H1 (cell line): ENCODE measurements around the gene CDH12. TPM values are rescaled to one million over a fixed set of nuclear protein-coding genes. Genes with fewer than 3 reads are reported as not detected.

ENCODE experiments used
- CTCF ChIA-PET: fragments of 300-600 bp; sonication (Branson Sonifier 250); formaldehyde crosslinking; loops from one replicate; lab custom pipeline; 2021; ENCODE audit not compliant: partially characterized antibody; lab: Charles Lee
- POLR2A ChIA-PET: fragments of 300-600 bp; sonication (Branson Sonifier 250); formaldehyde crosslinking; loops from one replicate; lab custom pipeline; 2021; ENCODE audit warnings: inconsistent platforms; ENCODE audit not compliant: partially characterized antibody; lab: Charles Lee
- DNase-seq, 2 experiments: peaks; one replicate each; pipeline versions ENCODE4 v3.0.0 to v3.0.0-alpha.2; 2010 to 2022; ENCODE audit warnings: low spot score in 2 of 2, low read depth in 1 of 2, mixed read lengths in 1 of 2
- FAIRE-seq: peaks from 2 replicates; lab custom pipeline; 2011; peaks lifted over from hg19 to GRCh38; lab: Jason Lieb, UNC
- H2AFZ ChIP-seq: 2 replicates; pipeline ENCODE4 v1.8.1; 2012; ENCODE audit warnings: low read length, inconsistent platforms
- H2AK5ac ChIP-seq: 2 replicates; pipeline ENCODE4 v1.6.1; 2013; ENCODE audit warnings: low read depth, low read length
- H2BK120ac ChIP-seq: replicated peaks from 2 replicates; pipeline ENCODE3; 2013; ENCODE audit warnings: low read depth, low read length, inconsistent platforms
- H2BK12ac ChIP-seq: 2 replicates; pipeline ENCODE4 v1.6.1; 2013; ENCODE audit warnings: low read depth, low read length
- H2BK15ac ChIP-seq: 2 replicates; pipeline ENCODE4 v1.6.1; 2013; ENCODE audit warnings: low read length
- H2BK20ac ChIP-seq: 2 replicates; pipeline ENCODE4 v1.6.1; 2013; ENCODE audit warnings: low read length
- H2BK5ac ChIP-seq: 2 replicates; pipeline ENCODE4 v1.6.1; 2013; ENCODE audit warnings: low read depth, low read length
- H3K14ac ChIP-seq: 2 replicates; pipeline ENCODE4 v1.6.1; 2013; ENCODE audit warnings: inconsistent platforms; ENCODE audit not compliant: insufficient read length
- H3K18ac ChIP-seq: 2 replicates; pipeline ENCODE4 v1.6.1; 2013; ENCODE audit warnings: low read length; ENCODE audit errors: extremely low read depth
- H3K23ac ChIP-seq: 2 replicates; pipeline ENCODE4 v1.6.1; 2013; ENCODE audit warnings: inconsistent platforms; ENCODE audit not compliant: insufficient read length
- H3K23me2 ChIP-seq: 2 replicates; pipeline ENCODE4 v1.6.1; 2013; ENCODE audit warnings: low read depth, low read length
- H3K27ac ChIP-seq: 2 replicates; pipeline ENCODE4 v1.6.1; 2011; ENCODE audit warnings: low read depth, low read length, inconsistent platforms
- H3K27me3 ChIP-seq, 4 experiments: replicated peaks in 1 of 4; 1 replicate in 1 of 4; 2 replicates in 3 of 4; pipeline versions ENCODE4 v1.6.1 to v1.8.1; 2011 to 2013; ENCODE audit warnings: low read length in 3 of 4, mild to moderate bottlenecking in 3 of 4, inconsistent platforms in 2 of 4, mixed read lengths in 2 of 4, moderate library complexity in 1 of 4; ENCODE audit not compliant: control insufficient read depth in 3 of 4, insufficient read depth in 3 of 4; ENCODE audit errors: extremely low read depth in 1 of 4
- H3K36me3 ChIP-seq, 4 experiments: 2 replicates each; pipeline versions ENCODE4 v1.6.1 to v1.8.1; 2011 to 2013; ENCODE audit warnings: mild to moderate bottlenecking in 4 of 4, low read length in 3 of 4, moderate library complexity in 2 of 4, control low read depth in 1 of 4, inconsistent platforms in 1 of 4; ENCODE audit not compliant: insufficient read depth in 4 of 4, control insufficient read depth in 2 of 4
- H3K4ac ChIP-seq: replicated peaks from 2 replicates; pipeline ENCODE3; 2013; ENCODE audit warnings: low read length, low read depth, mixed read lengths, inconsistent platforms; ENCODE audit not compliant: insufficient read length
- H3K4me1 ChIP-seq, 4 experiments: replicated peaks in 1 of 4; 1 replicate in 1 of 4; 2 replicates in 3 of 4; pipeline versions ENCODE4 v1.6.1 to v1.8.1; 2011 to 2013; ENCODE audit warnings: low read length in 3 of 4, inconsistent platforms in 2 of 4, mixed read lengths in 1 of 4; ENCODE audit not compliant: insufficient read depth in 4 of 4, control insufficient read depth in 3 of 4
- H3K4me2 ChIP-seq, 2 experiments: 2 replicates each; pipeline versions ENCODE4 v1.6.1 to v1.8.1; 2011 to 2013; ENCODE audit warnings: low read depth in 2 of 2, low read length in 2 of 2, control low read depth in 1 of 2, inconsistent platforms in 1 of 2, mild to moderate bottlenecking in 1 of 2; ENCODE audit not compliant: insufficient read depth in 1 of 2
- H3K4me3 ChIP-seq, 4 experiments: fragments of 200-600, 300-600 bp in 1 of 4; sonication (generic), shearing (Covaris generic), sonication (Bioruptor Twin) in 1 of 4; 2 replicates each; pipeline versions ENCODE4 v1.5.1 to v1.8.1; 2011 to 2016; ENCODE audit warnings: low read length in 4 of 4, low read depth in 3 of 4, control low read depth in 2 of 4, inconsistent platforms in 2 of 4, mild to moderate bottlenecking in 2 of 4, mixed read lengths in 1 of 4, moderate library complexity in 1 of 4; ENCODE audit not compliant: insufficient read depth in 2 of 4; ENCODE audit errors: extremely low read depth in 1 of 4
- H3K56ac ChIP-seq: replicated peaks from 2 replicates; pipeline ENCODE3; 2013; ENCODE audit warnings: low read depth, mild to moderate bottlenecking, mixed read lengths, low read length, inconsistent platforms; ENCODE audit not compliant: insufficient read length
- H3K79me1 ChIP-seq: 2 replicates; pipeline ENCODE4 v1.6.1; 2013; ENCODE audit warnings: low read depth, low read length, control low read depth
- H3K79me2 ChIP-seq, 2 experiments: 2 replicates each; pipeline versions ENCODE4 v1.6.1 to v1.8.1; 2012 to 2013; ENCODE audit warnings: low read length in 2 of 2, mild to moderate bottlenecking in 2 of 2, inconsistent platforms in 1 of 2; ENCODE audit not compliant: insufficient read depth in 2 of 2, control insufficient read depth in 1 of 2
- H3K9ac ChIP-seq, 4 experiments: replicated peaks in 1 of 4; 1 replicate in 1 of 4; 2 replicates in 3 of 4; pipeline versions ENCODE4 v1.6.1 to v1.8.1; 2011 to 2013; ENCODE audit warnings: low read depth in 3 of 4, low read length in 3 of 4, control low read depth in 2 of 4, mild to moderate bottlenecking in 2 of 4, moderate library complexity in 2 of 4, inconsistent platforms in 1 of 4; ENCODE audit errors: extremely low read depth in 1 of 4
- H3K9me3 ChIP-seq, 2 experiments: 2 replicates each; pipeline versions ENCODE4 v1.6.1 to v1.8.1; 2012 to 2013; ENCODE audit warnings: mild to moderate bottlenecking in 2 of 2, moderate library complexity in 2 of 2, control low read depth in 1 of 2, inconsistent platforms in 1 of 2, low read depth in 1 of 2, low read length in 1 of 2, mixed read lengths in 1 of 2; ENCODE audit not compliant: insufficient read depth in 2 of 2
- H4K20me1 ChIP-seq, 2 experiments: replicated peaks in 1 of 2; 2 replicates each; pipeline versions ENCODE3 to v1.8.1; 2011 to 2013; ENCODE audit warnings: inconsistent platforms in 2 of 2, low read length in 2 of 2, mild to moderate bottlenecking in 1 of 2; ENCODE audit not compliant: insufficient read depth in 2 of 2, control insufficient read depth in 1 of 2
- H4K5ac ChIP-seq: 2 replicates; pipeline ENCODE4 v1.6.1; 2013; ENCODE audit warnings: low read length, low read depth, mixed read lengths, inconsistent platforms; ENCODE audit not compliant: insufficient read length
- H4K8ac ChIP-seq: 2 replicates; pipeline ENCODE4 v1.8.0; 2013; ENCODE audit warnings: mild to moderate bottlenecking, moderate library complexity, low read length, inconsistent platforms; ENCODE audit not compliant: insufficient read depth; ENCODE audit errors: extremely low read depth
- H4K91ac ChIP-seq: replicated peaks from 2 replicates; pipeline ENCODE3; 2013; ENCODE audit warnings: low read length, mixed read lengths, inconsistent platforms; ENCODE audit not compliant: insufficient read length
- BRCA1 ChIP-seq: IDR thresholded peaks from 2 replicates; pipeline ENCODE4 v1.6.1; 2012; ENCODE audit warnings: low read depth, low read length, improper control_type of control experiment
- SIX5 ChIP-seq: IDR thresholded peaks from 2 replicates; pipeline ENCODE4 v1.6.1; 2011; ENCODE audit warnings: mild to moderate bottlenecking, low read depth, low read length
- SRF ChIP-seq: IDR thresholded peaks from 2 replicates; pipeline ENCODE4 v1.6.1; 2011; ENCODE audit warnings: mild to moderate bottlenecking, low read depth, low read length, moderate library complexity
- polyA plus RNA-seq, 7 experiments: library from polyadenylated mRNA; depleted of rRNA in 3 of 7; stranded (reverse) in 5 of 7; unstranded in 2 of 7; fragments of >200 nt in 5 of 7; fragments of 200-250 nt in 2 of 7; gene quantifications; 1 replicate in 5 of 7; 2 replicates in 1 of 7; 4 replicates in 1 of 7; pipeline versions ENCODE4 v1.2.1 to v1.2.3, GENCODE V29; 2011 to 2013; ENCODE audit warnings: missing spikeins in 2 of 7, mixed read lengths in 2 of 7
- total RNA-seq: library from RNA; stranded (reverse); fragmentation: NEBNext Ultra II Directional; extraction: Animal tissue kit (Norgen Biotek cat#: 25700); gene quantifications from 2 replicates; pipeline ENCODE4 v1.2.1, GENCODE V29; 2021

The CDH12 gene
- total and polyA plus RNA-seq, 2 of the 8 experiments (the other 6 are each of a cell fraction or from before 2014, with no cell fraction given), result 0.03 TPM; not detected in 1

- Histone ChIP-seq H2BK20ac (no peak overlapping the region), H4K8ac (no peak overlapping the region), H3K36me3 (no peaks in the 10 kb centered on the region), H2BK5ac (no peak overlapping the region), H2BK15ac (no peak overlapping the region), H3K79me2 (no peaks in the 10 kb centered on the region), H3K9ac (no peak overlapping the region), H3K4me3 (no peak overlapping the region), H2AFZ (no peak overlapping the region), H3K18ac (no peak overlapping the region), H3K56ac (no peak overlapping the region), H3K4me1 (no peaks in the 10 kb centered on the region), H4K91ac (no peak overlapping the region), H3K27ac (no peak overlapping the region), H3K4ac (no peak overlapping the region), H4K20me1 (no peaks in the 10 kb centered on the region), H2BK12ac (no peak overlapping the region), H3K79me1 (no peaks in the 10 kb centered on the region), H3K23me2 (no peaks in the 10 kb centered on the region), H3K23ac (no peak overlapping the region), H3K4me2 (no peak overlapping the region), H2AK5ac (no peak overlapping the region), H3K14ac (no peak overlapping the region), H4K5ac (no peak overlapping the region), H3K9me3 (no peaks in the 10 kb centered on the region), H3K27me3 (no peaks in the 10 kb centered on the region), H2BK120ac (no peak overlapping the region)
- ChIA-PET POLR2A (no interaction called here), CTCF (no interaction called here)
- FAIRE-seq (no peak), DNase-seq (no peak)
- TF ChIP-seq SIX5 (no peak), SRF (no peak), BRCA1 (no peak)
Measured at GRCh38 chr5:22651355-22651754, 201.8 kb downstream of the CDH12 start.
